ENCODE results near the gene HTR1B.

HTR1B gene

GRCh38 chr6:77455271-77455670 lies 8.0 kb downstream of the HTR1B start:
- no peak for DNase-seq

- no peak for DNase-seq
These were observed 8.9 kb downstream of the HTR1B start for GRCh38 chr6:77454386-77454785.

- no peak for DNase-seq
These were observed 11.8 kb downstream of the HTR1B start for GRCh38 chr6:77451466-77451865.

- no peak for DNase-seq
These were observed 12.4 kb downstream of the HTR1B start for GRCh38 chr6:77450924-77451323.

- no peak for DNase-seq
These were observed 14.7 kb downstream of the HTR1B start for GRCh38 chr6:77448546-77448945.

GRCh38 chr6:77447254-77447653 lies 16.0 kb downstream of the HTR1B start:
- no peak for DNase-seq

- DNase-seq = no peak
These were observed 17.0 kb downstream of the HTR1B start for GRCh38 chr6:77446249-77446648.

- DNase-seq = no peak
These were observed 18.1 kb downstream of the HTR1B start for GRCh38 chr6:77445214-77445613.

- no peak for DNase-seq
These were observed 22.9 kb downstream of the HTR1B start for GRCh38 chr6:77440206-77440976.

- no peak for DNase-seq
These were observed 29.4 kb downstream of the HTR1B start for GRCh38 chr6:77433888-77434287.

GRCh38 chr6:77430504-77430903 lies 32.8 kb downstream of the HTR1B start:
- no peak for DNase-seq

- DNase-seq = no peak
These were observed 37.6 kb downstream of the HTR1B start for GRCh38 chr6:77425671-77426070.

- no peak for DNase-seq
These were observed 38.1 kb downstream of the HTR1B start for GRCh38 chr6:77425216-77425615.

GRCh38 chr6:77424761-77425160 lies 38.5 kb downstream of the HTR1B start:
- no peak for DNase-seq

GRCh38 chr6:77416839-77417238 lies 46.5 kb downstream of the HTR1B start:
- no peak for DNase-seq

- no peak for DNase-seq
These were observed 47.6 kb downstream of the HTR1B start for GRCh38 chr6:77415706-77416105.
